ENCODE results near the gene CLEC2A. TPM values are rescaled to one million over a fixed set of nuclear protein-coding genes. Genes with fewer than 3 reads are reported as not detected.

Gene CLEC2A
- total and polyA plus RNA-seq, 2 donors (not counting 3 experiments of a cell fraction or from before 2014, with no cell fraction given), result not detected

GRCh38 chr12:9881988-9882387 is 50.2 kb downstream of the CLEC2A start:
- ChIA-PET CTCF (no interaction called here), POLR2A (no interaction called here)
- no peaks in the 10 kb centered on the region for H3K9me1 ChIP-seq (replicated peaks; ENCODE audit: control insufficient read depth, extremely low read depth, insufficient read depth, low read length)
- H3K9ac ChIP-seq (replicated peaks; ENCODE audit: extremely low read depth, insufficient read depth, low read length), result no peak overlapping the region
- FAIRE-seq, result no peak
- H3K36me3 ChIP-seq (ENCODE audit: control insufficient read depth in 2 of 2, extremely low read depth in 1 of 2, insufficient read depth in 2 of 2, low read length in 2 of 2), result no peaks in the 10 kb centered on the region
- H4K20me1 ChIP-seq (replicated peaks; ENCODE audit: control insufficient read depth, extremely low read depth, insufficient read depth, low read length), result no peaks in the 10 kb centered on the region
- intact Hi-C loops (cut with micrococcal nuclease), result no loop called here
- H3K27me3 ChIP-seq (ENCODE audit: control insufficient read depth in 2 of 2, insufficient read depth in 2 of 2, low read length in 2 of 2), result no peaks in the 10 kb centered on the region
- no peaks in the 10 kb centered on the region for H3K9me3 ChIP-seq (replicated peaks; ENCODE audit: control insufficient read depth, insufficient read depth, low read length)
- H3K4me1 ChIP-seq (ENCODE audit: control insufficient read depth, extremely low read depth, insufficient read depth, low read length), result no peaks in the 10 kb centered on the region
- dilution Hi-C loops (cut with MboI; ENCODE audit: extremely low pct_ligation_motif_present, low sequenced_read_pairs), result no loop called here
- DNase-seq (ENCODE audit: low read depth, low spot score), result no peak
- H3K4me2 ChIP-seq (ENCODE audit: insufficient read depth, low read length), result no peak overlapping the region
- H3K4me3 ChIP-seq (replicated peaks in 1 of 3; ENCODE audit: insufficient read depth in 1 of 3, low read depth in 1 of 3, low read length in 3 of 3), result no peak overlapping the region
- H3K79me2 ChIP-seq (ENCODE audit: control insufficient read depth, insufficient read depth, low read length), result no peaks in the 10 kb centered on the region
- no peak overlapping the region for H3K27ac ChIP-seq (ENCODE audit: insufficient read depth, low read depth, low read length)
- no TSS peak for BruUV-seq (replicated peaks)
- no peak overlapping the region for H2AFZ ChIP-seq (ENCODE audit: low read depth, low read length)
- TF ChIP-seq EZH2 (IDR thresholded peaks at IDR 0.05; ENCODE audit: borderline replicate concordance, low read depth, low read length, severe bottlenecking) (no peak), MYC (IDR thresholded peaks at IDR 0.05; ENCODE audit: low read depth, low read length) (no peak), MAX (IDR thresholded peaks at IDR 0.05; ENCODE audit: insufficient read depth, insufficient read length) (no peak), POLR2A (IDR thresholded peaks at IDR 0.05; ENCODE audit: low read depth, low read length) (no peak), CTCF (IDR thresholded peaks at IDR 0.05; ENCODE audit: extremely low read depth in 1 of 2, insufficient read depth in 1 of 2, low read depth in 1 of 2, low read length in 2 of 2) (no peak), POLR2AphosphoS5 (IDR thresholded peaks at IDR 0.05; ENCODE audit: insufficient read depth, low read depth, low read length) (no peak), FOS (IDR thresholded peaks at IDR 0.05; ENCODE audit: borderline replicate concordance, insufficient read depth, low read length) (no peak), JUN (IDR thresholded peaks at IDR 0.05; ENCODE audit: borderline replicate concordance, insufficient read depth, insufficient read length, low read depth) (no peak), GATA2 (IDR thresholded peaks at IDR 0.05; ENCODE audit: insufficient read depth, insufficient read length, low read depth, low read length) (no peak)
